NCI-H1092 treated with DMSO at 0.1 percent for 48 hours (cell line): ENCODE data around the gene MED9.
"Not testable (repeated sequence)": the region's sequence is repeated elsewhere in the genome, so short reads cannot be mapped to it uniquely, and the experiment has no call there.

Source experiments
- DNase-seq: peaks from one replicate; lab custom pipeline; 2025; lab: John Stamatoyannopoulos, UW

Gene MED9

GRCh38 chr17:17476865-17477467 lies at the start of gene MED9:
Gene MED9 (plus strand): TSS chr17:17477000. CDS start chr17:17477042, 42 bp downstream.
- peak; percentile 86 for DNase-seq

- no peak for DNase-seq
Observed at GRCh38 chr17:17429222-17429621, 47.6 kb upstream of the MED9 start.

DNA sequence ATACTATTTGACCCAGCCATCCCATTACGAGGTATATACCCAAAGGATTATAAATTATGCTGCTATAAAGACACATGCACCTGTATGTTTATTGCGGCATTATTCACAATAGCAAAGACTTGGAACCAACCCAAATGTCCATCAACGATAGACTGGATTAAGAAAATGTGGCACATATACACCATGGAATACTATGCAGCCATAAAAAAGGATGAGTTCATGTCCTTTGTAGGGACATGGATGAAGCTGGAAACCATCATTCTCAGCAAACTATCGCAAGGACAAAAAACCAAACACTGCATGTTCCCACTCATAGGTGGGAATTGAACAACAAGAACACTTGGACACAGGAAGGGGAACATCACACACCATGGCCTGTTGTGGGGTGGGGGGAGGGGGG lies 45.9 kb upstream of the MED9 start:
- DNase-seq = not testable (repeated sequence)

GRCh38 chr17:17431605-17432004 lies 45.2 kb upstream of the MED9 start:
- no peak for DNase-seq

- no peak for DNase-seq
Observed at GRCh38 chr17:17433000-17433703, 43.6 kb upstream of the MED9 start.

- DNase-seq = no peak
Observed at GRCh38 chr17:17434477-17434876, 42.3 kb upstream of the MED9 start.

DNA sequence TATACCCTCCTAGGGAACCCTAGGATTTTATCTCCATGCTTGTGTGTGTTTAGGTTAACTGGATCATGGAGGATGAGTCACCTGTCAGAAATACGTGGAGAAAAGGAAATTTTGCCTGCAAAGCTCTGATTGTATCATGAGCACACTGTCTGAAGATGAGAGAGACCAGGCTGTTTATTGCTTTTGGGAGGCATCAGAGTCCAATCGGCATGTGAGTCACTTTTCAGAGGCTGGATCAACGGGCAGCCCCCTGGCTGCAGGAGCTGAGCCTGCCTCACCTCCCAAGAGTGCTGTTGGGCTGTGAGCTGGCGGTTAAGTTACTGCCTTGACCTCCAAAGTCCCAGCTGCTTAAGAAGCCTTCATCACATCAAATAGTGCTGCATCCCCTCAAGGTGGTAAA lies 41.5 kb upstream of the MED9 start:
- DNase-seq = no peak

DNA sequence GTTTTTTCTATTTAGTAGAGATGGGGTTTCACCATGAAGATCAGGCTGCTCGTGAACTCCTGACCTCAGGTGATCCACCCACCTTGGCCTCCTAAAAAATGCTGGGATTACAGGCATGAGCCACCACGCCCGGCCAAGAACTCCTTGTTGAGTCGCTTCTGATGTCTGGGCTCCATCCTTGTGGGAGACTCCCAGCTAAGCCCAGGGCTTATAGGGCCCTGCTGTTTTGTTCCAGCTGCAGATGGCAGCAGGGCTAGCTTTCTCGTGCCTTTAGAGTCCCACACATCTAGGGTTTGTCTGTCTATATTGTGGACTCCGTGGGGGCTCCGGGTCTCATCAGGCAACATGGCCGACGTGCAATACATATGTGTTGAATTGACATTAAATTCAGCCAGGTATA lies 39.3 kb upstream of the MED9 start:
- DNase-seq = no peak

- DNase-seq = no peak
Observed at GRCh38 chr17:17437893-17438292, 38.9 kb upstream of the MED9 start.

DNA sequence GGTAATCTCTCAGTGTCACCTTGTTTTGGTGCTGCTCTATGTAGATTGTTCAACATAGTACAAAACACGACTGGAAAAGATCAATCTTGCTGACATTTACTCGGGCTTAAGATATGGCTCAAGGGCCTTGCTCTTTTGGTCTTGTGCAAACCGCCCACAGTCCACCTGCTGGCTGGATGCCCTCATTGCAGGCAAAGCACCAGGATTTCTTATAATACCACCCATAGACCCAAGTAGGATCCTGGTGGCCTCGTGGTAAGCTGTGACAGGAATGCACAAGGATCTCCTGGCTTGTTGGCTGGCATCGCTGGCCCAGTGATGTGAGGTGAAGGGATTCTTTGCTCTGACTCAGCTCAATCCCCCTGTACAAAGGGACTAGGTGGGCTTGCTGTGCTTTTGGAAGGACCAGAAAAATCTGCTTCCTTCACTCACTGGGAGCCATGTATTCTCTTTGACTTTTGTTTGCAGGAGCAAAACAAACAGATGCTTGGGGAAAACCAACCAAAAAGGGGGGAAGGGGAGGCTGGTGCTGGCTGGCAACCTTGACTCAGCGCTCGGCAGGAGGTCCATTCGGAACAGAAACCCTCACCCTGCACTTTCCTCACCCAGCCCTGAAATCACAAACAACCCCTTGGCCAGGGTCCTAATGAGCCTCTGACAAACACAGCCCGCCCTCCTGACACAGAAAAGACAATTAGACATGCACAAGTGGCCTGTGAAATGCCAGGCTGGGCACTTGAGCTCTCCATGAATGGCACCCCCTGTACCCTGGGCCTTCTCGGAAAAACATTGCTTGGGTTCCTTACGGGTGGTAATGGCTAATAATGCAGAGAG lies 36.6 kb upstream of the MED9 start:
- peak; percentile 97 for DNase-seq

- peak; percentile 62 for DNase-seq
Observed at GRCh38 chr17:17440938-17441675, 35.7 kb upstream of the MED9 start.

DNA sequence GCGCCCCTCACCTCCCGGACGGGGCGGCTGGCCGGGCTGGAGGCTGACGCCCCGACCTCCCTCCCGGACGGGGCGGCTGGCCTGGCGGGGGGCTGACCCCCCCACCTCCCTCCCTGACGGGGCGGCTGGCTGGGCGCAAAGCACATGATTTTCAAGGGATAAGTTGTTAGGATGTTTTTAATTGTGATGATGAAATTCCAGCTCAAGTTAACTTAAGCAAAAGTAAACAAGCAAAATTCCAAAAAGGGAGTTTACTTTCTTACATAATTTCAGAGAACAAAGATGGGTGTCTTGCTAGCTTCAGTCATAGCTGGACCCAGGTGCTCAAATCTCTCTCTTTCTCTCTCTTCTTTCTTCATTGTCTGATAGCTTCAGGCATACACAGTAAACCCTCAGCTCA lies 33.6 kb upstream of the MED9 start:
- DNase-seq = no peak

DNA sequence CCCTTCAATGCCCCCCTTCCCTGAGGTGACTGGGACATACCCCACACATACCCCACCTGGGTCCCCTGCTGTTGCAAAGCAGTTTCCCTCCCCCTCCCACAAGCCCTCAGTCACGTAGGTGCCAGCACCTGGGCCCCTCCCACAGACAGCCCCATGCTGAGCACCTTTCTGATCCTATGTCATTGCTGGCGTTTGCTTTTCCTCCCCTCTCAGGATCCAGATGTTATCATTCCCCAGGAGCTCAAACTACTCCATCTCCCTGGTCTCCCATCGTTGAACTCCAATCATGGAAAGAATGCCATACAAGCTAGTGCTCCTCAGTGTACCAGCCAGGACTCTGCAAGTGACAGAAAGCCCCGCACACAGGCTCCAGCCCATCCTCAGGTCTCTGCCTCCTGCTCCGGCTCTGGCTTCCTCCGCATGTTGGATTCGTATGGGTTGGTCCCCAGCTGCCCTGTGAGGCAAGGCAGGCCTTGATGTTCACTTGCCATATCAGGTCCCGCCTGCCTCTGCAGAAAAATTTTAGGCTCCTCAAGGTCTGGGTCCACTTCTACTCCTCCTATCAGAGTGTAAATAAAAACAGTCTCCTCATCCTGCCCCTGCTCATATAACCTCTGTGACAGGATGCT lies 31.4 kb upstream of the MED9 start:
- DNase-seq = no peak

GRCh38 chr17:17445925-17446665 lies 30.7 kb upstream of the MED9 start:
- no peak for DNase-seq

DNA sequence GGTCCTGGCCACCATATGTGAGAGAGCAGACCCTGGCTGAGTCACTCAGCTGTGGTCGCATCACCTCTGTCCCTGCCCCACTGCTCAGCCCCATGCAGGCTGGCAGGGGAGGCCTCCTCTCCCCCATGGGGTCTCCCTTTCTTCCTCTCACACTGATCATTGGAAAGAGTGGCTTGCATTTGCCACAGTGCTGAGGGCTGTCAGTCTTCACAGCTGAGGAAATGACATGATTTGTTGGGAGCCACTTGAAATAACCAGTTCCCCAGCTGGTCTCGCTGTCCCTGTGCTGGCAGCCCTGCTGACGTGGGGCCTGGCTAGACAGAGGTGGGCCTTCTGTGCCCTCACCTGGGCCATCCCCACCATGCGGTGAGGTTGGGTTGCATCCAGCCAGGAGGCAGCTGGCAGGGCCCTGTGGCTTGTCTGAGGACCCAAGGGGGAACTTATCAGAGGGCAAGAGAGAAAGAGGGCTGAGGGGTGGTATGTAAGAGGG lies 30.1 kb upstream of the MED9 start:
- no peak for DNase-seq

GRCh38 chr17:17447264-17447663 lies 29.5 kb upstream of the MED9 start:
- no peak for DNase-seq

- DNase-seq = no peak
Observed at GRCh38 chr17:17448076-17448475, 28.7 kb upstream of the MED9 start.

- no peak for DNase-seq
Observed at GRCh38 chr17:17448723-17449122, 28.1 kb upstream of the MED9 start.

GRCh38 chr17:17453088-17453487 lies 23.7 kb upstream of the MED9 start:
- no peak for DNase-seq

GRCh38 chr17:17454276-17454675 lies 22.5 kb upstream of the MED9 start:
- DNase-seq = no peak

DNA sequence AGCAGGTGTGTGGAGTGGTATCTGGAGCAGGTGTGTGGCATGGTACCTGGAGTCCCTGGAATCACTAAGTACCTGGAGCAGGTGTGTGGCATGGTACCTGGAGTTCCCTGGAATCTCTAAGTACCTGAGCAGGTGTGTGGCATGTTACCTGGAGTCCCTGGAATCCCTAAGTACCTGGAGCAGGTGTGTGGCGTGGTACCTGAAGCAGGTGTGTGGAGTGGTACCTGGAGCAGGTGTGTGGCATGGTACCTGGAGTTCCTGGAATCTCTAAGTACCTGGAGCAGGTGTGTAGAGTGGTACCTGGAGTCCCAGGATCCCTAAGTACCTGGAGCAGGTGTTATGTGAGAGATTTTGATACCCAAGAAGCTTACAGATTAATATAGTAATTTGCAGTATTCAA lies 22.1 kb upstream of the MED9 start:
- DNase-seq = not testable (repeated sequence)
